Activated naive CD8-positive, alpha-beta T cell treated with anti-CD3 and anti-CD28 coated beads, Interleukin-2, amount 10 ng/mL, durations not matched to agents 7 days and 5 days (primary cell): ENCODE data around the gene NDUFS7. TPM values are rescaled to one million over a fixed set of nuclear protein-coding genes. Genes with fewer than 3 reads are reported as not detected.

Experiments
- ATAC-seq: fragments of 150-1000 bp; cut with Tn5 transposase; one replicate; pipeline ENCODE4 v1.10.0; 2021; ENCODE audit warnings: low read depth, moderate library complexity
- POLR2A ChIA-PET: fragments of 350-600 bp; sonication (Branson Sonifier 250); formaldehyde crosslinking; loops from one replicate; lab custom pipeline; 2021; ENCODE audit warnings: antibody characterized with exemption; lab: Charles Lee
- DNase-seq: peaks from one replicate; pipeline ENCODE4 v3.0.0; 2021
- H3K27ac Mint-ChIP-seq: one replicate; pipeline ENCODE4 v1.8.0; 2022; ENCODE audit warnings: mild to moderate bottlenecking, mixed read lengths
- H3K27me3 Mint-ChIP-seq: one replicate; pipeline ENCODE4 v1.8.0; 2022; ENCODE audit warnings: mild to moderate bottlenecking, moderate library complexity, mixed read lengths
- H3K36me3 Mint-ChIP-seq: one replicate; pipeline ENCODE4 v1.8.0; 2021; ENCODE audit warnings: mild to moderate bottlenecking, mixed read lengths
- H3K4me1 Mint-ChIP-seq: one replicate; pipeline ENCODE4 v1.8.0; 2021; ENCODE audit warnings: mixed read lengths
- H3K4me3 Mint-ChIP-seq: one replicate; pipeline ENCODE4 v1.8.0; 2022; ENCODE audit warnings: mild to moderate bottlenecking, moderate library complexity, mixed read lengths
- H3K9me3 Mint-ChIP-seq: one replicate; pipeline ENCODE4 v1.8.0; 2021; ENCODE audit warnings: mixed read lengths
- total RNA-seq, 2 experiments: library from RNA; stranded (reverse); gene quantifications; one replicate each; pipeline ENCODE4 v1.2.3, GENCODE V29; 2021

NDUFS7 gene
- total RNA-seq, 2 experiments from 2014 or later, result 103 to 106 TPM

- Mint-ChIP-seq H3K4me1 (peaks cover 3% of the 10 kb centered on the region), H3K36me3 (peaks cover 17% of the 10 kb centered on the region), H3K9me3 (no peaks in the 10 kb centered on the region), H3K27ac (peak overlapping the region; percentile 51), H3K27me3 (no peaks in the 10 kb centered on the region), H3K4me3 (no peak overlapping the region)
- POLR2A ChIA-PET, result interaction anchor here (0.6 kb wide), 1 partner anchor 354 kb away, joined by 5 read pairs; no protein-coding TSS in a partner anchor
- ATAC-seq, result no peak
- no peak for DNase-seq
These were observed 40.7 kb downstream of the NDUFS7 start for GRCh38 chr19:1424192-1424955.

GRCh38 chr19:1425102-1425837 lies 41.6 kb downstream of the NDUFS7 start:
- no peak for DNase-seq
- peaks cover 15% of the 10 kb centered on the region for H3K36me3 Mint-ChIP-seq
- no peak overlapping the region for H3K27ac Mint-ChIP-seq
- H3K9me3 Mint-ChIP-seq, result no peaks in the 10 kb centered on the region
- peaks cover 3% of the 10 kb centered on the region for H3K4me1 Mint-ChIP-seq
- no peak overlapping the region for H3K4me3 Mint-ChIP-seq
- POLR2A ChIA-PET, result interaction anchor here (0.6 kb wide), 1 partner anchor 353 kb away, joined by 5 read pairs; no protein-coding TSS in a partner anchor
- H3K27me3 Mint-ChIP-seq, result no peaks in the 10 kb centered on the region
- no peak for ATAC-seq

- DNase-seq, result no peak
- POLR2A ChIA-PET, result no interaction called here
- peaks cover 14% of the 10 kb centered on the region for H3K36me3 Mint-ChIP-seq
- H3K9me3 Mint-ChIP-seq, result no peaks in the 10 kb centered on the region
- no peaks in the 10 kb centered on the region for H3K27me3 Mint-ChIP-seq
- peaks cover 2% of the 10 kb centered on the region for H3K4me1 Mint-ChIP-seq
- no peak overlapping the region for H3K27ac Mint-ChIP-seq
- ATAC-seq, result no peak
- H3K4me3 Mint-ChIP-seq, result no peak overlapping the region
These were observed 42.2 kb downstream of the NDUFS7 start for GRCh38 chr19:1425902-1426301.

GRCh38 chr19:1426736-1427135 lies 43.0 kb downstream of the NDUFS7 start:
- ATAC-seq (no peak), DNase-seq (no peak)
- Mint-ChIP-seq H3K36me3 (peaks cover 15% of the 10 kb centered on the region), H3K27ac (no peak overlapping the region), H3K27me3 (no peaks in the 10 kb centered on the region), H3K9me3 (no peaks in the 10 kb centered on the region), H3K4me1 (peaks cover 1% of the 10 kb centered on the region), H3K4me3 (no peak overlapping the region)
- POLR2A ChIA-PET, result no interaction called here

- DNase-seq (no peak), ATAC-seq (no peak)
- no peaks in the 10 kb centered on the region for H3K9me3 Mint-ChIP-seq
- no peak overlapping the region for H3K4me3 Mint-ChIP-seq
- no peaks in the 10 kb centered on the region for H3K27me3 Mint-ChIP-seq
- H3K36me3 Mint-ChIP-seq, result peaks cover 17% of the 10 kb centered on the region
- no peak overlapping the region for H3K27ac Mint-ChIP-seq
- POLR2A ChIA-PET, result no interaction called here
- peaks cover 1% of the 10 kb centered on the region for H3K4me1 Mint-ChIP-seq
These were observed 43.7 kb downstream of the NDUFS7 start for GRCh38 chr19:1427221-1427920.

GRCh38 chr19:1428738-1429391 lies 45.2 kb downstream of the NDUFS7 start:
- no peak for ATAC-seq
- no peak overlapping the region for H3K27ac Mint-ChIP-seq
- peaks cover 1% of the 10 kb centered on the region for H3K4me1 Mint-ChIP-seq
- no peaks in the 10 kb centered on the region for H3K27me3 Mint-ChIP-seq
- DNase-seq, result no peak
- H3K9me3 Mint-ChIP-seq, result no peaks in the 10 kb centered on the region
- POLR2A ChIA-PET, result no interaction called here
- H3K36me3 Mint-ChIP-seq, result peaks cover 10% of the 10 kb centered on the region
- no peak overlapping the region for H3K4me3 Mint-ChIP-seq

GRCh38 chr19:1429750-1430149 lies 46.0 kb downstream of the NDUFS7 start:
- ATAC-seq (no peak), DNase-seq (no peak)
- no peak overlapping the region for H3K4me3 Mint-ChIP-seq
- H3K4me1 Mint-ChIP-seq, result peaks cover 1% of the 10 kb centered on the region
- H3K27me3 Mint-ChIP-seq, result no peaks in the 10 kb centered on the region
- H3K36me3 Mint-ChIP-seq, result peaks cover 7% of the 10 kb centered on the region
- POLR2A ChIA-PET, result no interaction called here
- H3K27ac Mint-ChIP-seq, result no peak overlapping the region
- H3K9me3 Mint-ChIP-seq, result no peaks in the 10 kb centered on the region

- no peaks in the 10 kb centered on the region for H3K9me3 Mint-ChIP-seq
- H3K27ac Mint-ChIP-seq, result no peak overlapping the region
- no peak for DNase-seq
- peaks cover 6% of the 10 kb centered on the region for H3K36me3 Mint-ChIP-seq
- H3K27me3 Mint-ChIP-seq, result no peaks in the 10 kb centered on the region
- POLR2A ChIA-PET, result no interaction called here
- H3K4me1 Mint-ChIP-seq, result no peaks in the 10 kb centered on the region
- no peak for ATAC-seq
- H3K4me3 Mint-ChIP-seq, result no peak overlapping the region
These were observed 46.5 kb downstream of the NDUFS7 start for GRCh38 chr19:1430246-1430645.

- H3K4me1 Mint-ChIP-seq, result no peaks in the 10 kb centered on the region
- H3K27ac Mint-ChIP-seq, result no peak overlapping the region
- no peak for ATAC-seq
- peaks cover 10% of the 10 kb centered on the region for H3K36me3 Mint-ChIP-seq
- H3K9me3 Mint-ChIP-seq, result no peaks in the 10 kb centered on the region
- no peak overlapping the region for H3K4me3 Mint-ChIP-seq
- DNase-seq, result no peak
- POLR2A ChIA-PET, result no interaction called here
- no peaks in the 10 kb centered on the region for H3K27me3 Mint-ChIP-seq
These were observed 48.2 kb downstream of the NDUFS7 start for GRCh38 chr19:1431759-1432506.

- H3K4me3 Mint-ChIP-seq, result no peak overlapping the region
- ATAC-seq (no peak), DNase-seq (no peak)
- H3K36me3 Mint-ChIP-seq, result peaks cover 10% of the 10 kb centered on the region
- H3K9me3 Mint-ChIP-seq, result no peaks in the 10 kb centered on the region
- POLR2A ChIA-PET, result no interaction called here
- no peak overlapping the region for H3K27ac Mint-ChIP-seq
- H3K4me1 Mint-ChIP-seq, result no peaks in the 10 kb centered on the region
- H3K27me3 Mint-ChIP-seq, result no peaks in the 10 kb centered on the region
These were observed 48.8 kb downstream of the NDUFS7 start for GRCh38 chr19:1432507-1432887.

- DNase-seq (no peak), ATAC-seq (no peak)
- no peak overlapping the region for H3K4me3 Mint-ChIP-seq
- H3K36me3 Mint-ChIP-seq, result peaks cover 13% of the 10 kb centered on the region
- no peak overlapping the region for H3K27ac Mint-ChIP-seq
- no peaks in the 10 kb centered on the region for H3K27me3 Mint-ChIP-seq
- POLR2A ChIA-PET, result no interaction called here
- no peaks in the 10 kb centered on the region for H3K9me3 Mint-ChIP-seq
- H3K4me1 Mint-ChIP-seq, result peaks cover 1% of the 10 kb centered on the region
These were observed 49.7 kb downstream of the NDUFS7 start for GRCh38 chr19:1433119-1434039.

GRCh38 chr19:1434040-1434366 lies 50.3 kb downstream of the NDUFS7 start:
- no peak overlapping the region for H3K27ac Mint-ChIP-seq
- no peaks in the 10 kb centered on the region for H3K27me3 Mint-ChIP-seq
- DNase-seq (no peak), ATAC-seq (no peak)
- H3K36me3 Mint-ChIP-seq, result peaks cover 13% of the 10 kb centered on the region
- H3K4me1 Mint-ChIP-seq, result peaks cover 1% of the 10 kb centered on the region
- no peak overlapping the region for H3K4me3 Mint-ChIP-seq
- POLR2A ChIA-PET, result no interaction called here
- no peaks in the 10 kb centered on the region for H3K9me3 Mint-ChIP-seq
